ENCODE data around the gene BMPR1B.

Gene BMPR1B

GRCh38 chr4:94763500-94763899 is 5.7 kb downstream of the BMPR1B start:
- DNase-seq (ENCODE audit: extremely low read depth, low read depth) = no peak
- TF ChIP-seq CTCF (IDR thresholded peaks at IDR 0.05; ENCODE audit: low read depth, low read length) = no peak

- no peak for DNase-seq (ENCODE audit: extremely low read depth, low read depth)
- TF ChIP-seq CTCF (IDR thresholded peaks at IDR 0.05; ENCODE audit: low read depth, low read length) = no peak
Observed at GRCh38 chr4:94764069-94764468, 6.3 kb downstream of the BMPR1B start.

GRCh38 chr4:94765174-94765573 is 7.4 kb downstream of the BMPR1B start:
- no peak for DNase-seq (ENCODE audit: extremely low read depth, low read depth)
- no peak for TF ChIP-seq CTCF (IDR thresholded peaks at IDR 0.05; ENCODE audit: low read depth, low read length)

- TF ChIP-seq CTCF (IDR thresholded peaks at IDR 0.05; ENCODE audit: low read depth, low read length) = no peak
- DNase-seq (ENCODE audit: extremely low read depth, low read depth) = no peak
Observed at GRCh38 chr4:94765648-94766047, 7.9 kb downstream of the BMPR1B start.

- no peak for TF ChIP-seq CTCF (IDR thresholded peaks at IDR 0.05; ENCODE audit: low read depth, low read length)
- DNase-seq (ENCODE audit: extremely low read depth, low read depth) = no peak
Observed at GRCh38 chr4:94766856-94767255, 9.1 kb downstream of the BMPR1B start.

GRCh38 chr4:94767446-94767845 is 9.7 kb downstream of the BMPR1B start:
- no peak for TF ChIP-seq CTCF (IDR thresholded peaks at IDR 0.05; ENCODE audit: low read depth, low read length)
- no peak for DNase-seq (ENCODE audit: extremely low read depth, low read depth)

GRCh38 chr4:94782707-94783106 is 25.0 kb downstream of the BMPR1B start:
- DNase-seq (ENCODE audit: extremely low read depth, low read depth) = no peak
- no peak for TF ChIP-seq CTCF (IDR thresholded peaks at IDR 0.05; ENCODE audit: low read depth, low read length)
